CD14-positive monocyte (primary cell): ENCODE measurements around the gene EEFSEC. TPM values are rescaled to one million over a fixed set of nuclear protein-coding genes. Genes with fewer than 3 reads are reported as not detected.

Source experiments
- DNase-seq, 3 donors: peaks; one replicate each; pipeline ENCODE4 v3.0.0-alpha.2; 2011 to 2022
- H2AFZ ChIP-seq: 2 replicates; pipeline ENCODE4 v1.6.0; 2012; ENCODE audit warnings: mild to moderate bottlenecking, low read depth, low read length, inconsistent platforms; ENCODE audit not compliant: insufficient read depth, poor library complexity, severe bottlenecking
- H3K27ac ChIP-seq, 2 donors: 1 replicate in 1 of 2; 2 replicates in 1 of 2; pipeline ENCODE4 v1.5.1; 2012 to 2013; ENCODE audit warnings: low read length in 2 of 2, control low read depth in 1 of 2, inconsistent platforms in 1 of 2, low read depth in 1 of 2, mild to moderate bottlenecking in 1 of 2
- H3K27me3 ChIP-seq, 2 donors: one replicate each; pipeline versions ENCODE4 v1.6.0 to v1.6.1; 2011 to 2013; ENCODE audit warnings: low read length in 2 of 2; ENCODE audit not compliant: control insufficient read depth in 2 of 2, insufficient read depth in 2 of 2
- H3K36me3 ChIP-seq, 2 donors: replicated peaks in 1 of 2; 1 replicate in 1 of 2; 2 replicates in 1 of 2; pipeline versions ENCODE4 v1.5.1 to v1.6.1; 2012 to 2013; ENCODE audit warnings: low read length in 2 of 2, control low read depth in 1 of 2, inconsistent platforms in 1 of 2, mild to moderate bottlenecking in 1 of 2; ENCODE audit not compliant: insufficient read depth in 2 of 2, control insufficient read depth in 1 of 2
- H3K4me1 ChIP-seq, 2 donors: 1 replicate in 1 of 2; 2 replicates in 1 of 2; pipeline versions ENCODE4 v1.5.1 to v1.6.1; 2012 to 2013; ENCODE audit warnings: low read length in 2 of 2, control low read depth in 1 of 2, inconsistent platforms in 1 of 2, mild to moderate bottlenecking in 1 of 2, moderate library complexity in 1 of 2; ENCODE audit not compliant: insufficient read depth in 2 of 2, control insufficient read depth in 1 of 2
- H3K4me2 ChIP-seq: replicated peaks from 2 replicates; pipeline ENCODE3; 2012; ENCODE audit warnings: low read length, moderate library complexity, mild to moderate bottlenecking; ENCODE audit not compliant: poor library complexity, severe bottlenecking; ENCODE audit errors: extremely low read depth
- H3K4me3 ChIP-seq, 3 experiments: fragments of 200-600 bp in 1 of 3; sonication (generic) in 1 of 3; replicated peaks in 1 of 3; 1 replicate in 2 of 3; 2 replicates in 1 of 3; pipeline ENCODE4 v1.5.1; 2011 to 2013; ENCODE audit warnings: low read length in 3 of 3, mild to moderate bottlenecking in 3 of 3, control low read depth in 2 of 3, low read depth in 2 of 3, inconsistent platforms in 1 of 3, moderate library complexity in 1 of 3
- H3K79me2 ChIP-seq: 2 replicates; pipeline ENCODE4 v1.6.0; 2012; ENCODE audit warnings: mild to moderate bottlenecking, control low read depth, inconsistent platforms, low read length, moderate library complexity; ENCODE audit not compliant: insufficient read depth
- H3K9ac ChIP-seq: 2 replicates; pipeline ENCODE4 v1.6.0; 2017; ENCODE audit warnings: low read length, mild to moderate bottlenecking; ENCODE audit not compliant: insufficient read depth, poor library complexity, severe bottlenecking
- H3K9me3 ChIP-seq, 2 donors: replicated peaks in 1 of 2; 1 replicate in 1 of 2; 2 replicates in 1 of 2; pipeline versions ENCODE4 v1.5.1 to v1.6.1; 2012 to 2013; ENCODE audit warnings: low read length in 2 of 2, control low read depth in 1 of 2; ENCODE audit not compliant: control insufficient read depth in 1 of 2, insufficient read depth in 1 of 2
- H4K20me1 ChIP-seq: 2 replicates; pipeline ENCODE4 v1.6.0; 2012; ENCODE audit warnings: mild to moderate bottlenecking, low read length, control low read depth, moderate library complexity; ENCODE audit not compliant: insufficient read depth
- H3K27ac Mint-ChIP-seq, 7 donors: one replicate each; pipeline ENCODE4 v1.8.0; 2020; ENCODE audit warnings: mild to moderate bottlenecking in 7 of 7, mixed read lengths in 7 of 7, moderate library complexity in 6 of 7, inconsistent platforms in 2 of 7
- H3K27me3 Mint-ChIP-seq, 3 donors: one replicate each; pipeline ENCODE4 v1.8.0; 2021 to 2022; ENCODE audit warnings: low read depth in 3 of 3, mild to moderate bottlenecking in 3 of 3, mixed read lengths in 3 of 3, moderate library complexity in 3 of 3, inconsistent platforms in 1 of 3
- H3K36me3 Mint-ChIP-seq, 2 donors: one replicate each; pipeline ENCODE4 v1.8.0; 2020; ENCODE audit warnings: mixed read lengths in 2 of 2, inconsistent platforms in 1 of 2, mild to moderate bottlenecking in 1 of 2
- H3K4me1 Mint-ChIP-seq: one replicate; pipeline ENCODE4 v1.8.0; 2020; ENCODE audit warnings: mild to moderate bottlenecking, mixed read lengths
- H3K4me3 Mint-ChIP-seq, 2 donors: one replicate each; pipeline ENCODE4 v1.8.0; 2020; ENCODE audit warnings: mild to moderate bottlenecking in 2 of 2, mixed read lengths in 2 of 2, moderate library complexity in 1 of 2
- H3K9me3 Mint-ChIP-seq, 7 donors: one replicate each; pipeline ENCODE4 v1.8.0; 2020 to 2022; ENCODE audit warnings: mixed read lengths in 7 of 7, mild to moderate bottlenecking in 6 of 7, moderate library complexity in 6 of 7, inconsistent platforms in 2 of 7
- WGBS: methylation state at CpG from one replicate; pipeline ENCODE4 v1.1.5; 2013; ENCODE audit warnings: missing lambda C conversion rate; ENCODE audit not compliant: insufficient coverage; 5-methylcytosine and 5-hydroxymethylcytosine counted together
- intact Hi-C, 2 donors: fragments of 100-400 bp; cut with micrococcal nuclease; formaldehyde crosslinking; loops; one replicate each; pipeline versions ENCODE4 v1.15.0 to v1.15.1; 2023
- polyA plus RNA-seq, 3 donors: library from polyadenylated mRNA; depleted of rRNA in 1 of 3; unstranded in 2 of 3; stranded (reverse) in 1 of 3; fragments of 300-500 nt in 2 of 3; fragments of >200 nt in 1 of 3; fragmentation: Illumina TruSeq in 2 of 3; gene quantifications; 1 replicate in 2 of 3; 2 replicates in 1 of 3; pipeline ENCODE4 v1.2.3, GENCODE V29; 2012 to 2021
- TF ChIP-seq, protein P1 (sequence below): fragments of 200-600 bp; IDR thresholded peaks from one replicate; pipeline ENCODE4 v1.8.0; 2022; ENCODE audit warnings: antibody characterized with exemption, mild to moderate bottlenecking

Gene EEFSEC
- polyA plus RNA-seq, 3 donors: 13.3 to 14.9 (median 14.9) TPM

DNA sequence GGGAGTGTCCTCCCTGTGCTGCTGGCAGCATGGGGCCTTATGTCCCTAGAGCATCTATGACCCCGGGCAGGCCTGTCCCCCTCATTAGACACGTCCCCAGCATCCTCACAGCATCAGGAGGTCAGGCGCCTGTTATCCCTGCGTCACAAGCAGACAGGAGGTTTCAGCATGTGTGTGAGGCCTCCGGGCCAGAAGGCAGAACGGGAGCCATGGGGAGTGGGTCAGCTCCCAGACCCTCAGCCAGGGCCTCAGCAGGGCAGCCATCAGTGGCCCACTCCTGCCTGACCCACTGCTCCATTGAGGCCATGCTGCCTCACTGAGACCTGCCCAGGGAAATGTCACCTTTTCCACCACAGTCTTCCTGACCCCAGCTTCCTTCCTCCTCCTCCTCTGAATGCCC, 241.8 kb downstream of the EEFSEC start:
- Histone ChIP-seq H3K4me2 (no peak overlapping the region), H3K36me3 (no peaks in the 10 kb centered on the region), H2AFZ (no peak overlapping the region), H3K9me3 (no peaks in the 10 kb centered on the region), H3K4me3 (no peak overlapping the region), H3K79me2 (no peaks in the 10 kb centered on the region), H3K27me3 (no peaks in the 10 kb centered on the region), H3K27ac (no peak overlapping the region), H3K4me1 (no peaks in the 10 kb centered on the region), H4K20me1 (no peaks in the 10 kb centered on the region), H3K9ac (no peak overlapping the region)
- intact Hi-C loops: no loop called here
- peaks cover 4% of the 10 kb centered on the region for H3K4me1 Mint-ChIP-seq
- 95% methylated on average over 4 of the region's 6 CpGs for WGBS
- TF ChIP-seq, protein P1, sequence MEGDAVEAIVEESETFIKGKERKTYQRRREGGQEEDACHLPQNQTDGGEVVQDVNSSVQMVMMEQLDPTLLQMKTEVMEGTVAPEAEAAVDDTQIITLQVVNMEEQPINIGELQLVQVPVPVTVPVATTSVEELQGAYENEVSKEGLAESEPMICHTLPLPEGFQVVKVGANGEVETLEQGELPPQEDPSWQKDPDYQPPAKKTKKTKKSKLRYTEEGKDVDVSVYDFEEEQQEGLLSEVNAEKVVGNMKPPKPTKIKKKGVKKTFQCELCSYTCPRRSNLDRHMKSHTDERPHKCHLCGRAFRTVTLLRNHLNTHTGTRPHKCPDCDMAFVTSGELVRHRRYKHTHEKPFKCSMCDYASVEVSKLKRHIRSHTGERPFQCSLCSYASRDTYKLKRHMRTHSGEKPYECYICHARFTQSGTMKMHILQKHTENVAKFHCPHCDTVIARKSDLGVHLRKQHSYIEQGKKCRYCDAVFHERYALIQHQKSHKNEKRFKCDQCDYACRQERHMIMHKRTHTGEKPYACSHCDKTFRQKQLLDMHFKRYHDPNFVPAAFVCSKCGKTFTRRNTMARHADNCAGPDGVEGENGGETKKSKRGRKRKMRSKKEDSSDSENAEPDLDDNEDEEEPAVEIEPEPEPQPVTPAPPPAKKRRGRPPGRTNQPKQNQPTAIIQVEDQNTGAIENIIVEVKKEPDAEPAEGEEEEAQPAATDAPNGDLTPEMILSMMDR: no peak
- H3K36me3 Mint-ChIP-seq: peaks cover 8 to 11% of the 10 kb centered on the region in 2 donors
- no peaks in the 10 kb centered on the region for H3K9me3 Mint-ChIP-seq
- H3K4me3 Mint-ChIP-seq: no peak overlapping the region
- peak overlapping the region in 2 of 7 donors; percentile 11 to 62 for H3K27ac Mint-ChIP-seq
- H3K27me3 Mint-ChIP-seq: no peaks in the 10 kb centered on the region
- no peak for DNase-seq

DNA sequence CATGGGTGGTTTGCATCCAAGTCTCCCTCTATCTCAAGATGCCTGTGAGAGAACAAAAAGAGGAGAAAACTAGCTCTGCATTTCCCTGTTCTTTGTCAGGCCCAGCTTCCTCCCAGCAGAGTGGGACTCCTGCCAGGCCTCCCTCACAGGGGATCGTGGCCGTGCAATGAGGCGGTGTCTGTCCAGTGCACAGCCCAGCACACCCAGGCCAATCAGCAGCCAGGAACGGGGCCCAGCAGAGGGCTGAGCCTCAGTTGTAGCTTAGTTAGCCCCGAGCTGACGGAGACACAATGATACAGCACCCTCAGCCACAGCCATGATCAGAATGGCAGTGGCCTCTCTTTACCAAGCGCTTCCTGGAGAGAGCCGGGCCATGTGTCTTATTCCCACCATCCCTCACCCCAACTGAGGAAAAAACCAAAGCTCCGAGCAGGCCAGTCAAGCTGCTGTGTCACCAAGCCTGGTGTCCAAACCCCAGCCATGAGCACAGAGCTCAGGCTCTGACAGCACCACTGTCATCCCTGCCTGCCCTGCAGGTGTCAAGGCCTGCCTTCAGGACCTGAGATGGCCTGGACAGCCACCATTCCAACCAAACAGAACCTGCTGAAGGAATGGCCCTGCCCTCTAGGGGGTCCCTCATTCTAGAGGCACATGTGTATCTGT, 242.3 kb downstream of the EEFSEC start:
- Mint-ChIP-seq H3K9me3 (no peaks in the 10 kb centered on the region), H3K4me3 (no peak overlapping the region), H3K4me1 (peaks cover 4% of the 10 kb centered on the region), H3K27ac (peak overlapping the region in 1 of 7 donors; percentile 11), H3K27me3 (no peaks in the 10 kb centered on the region), H3K36me3 (peaks cover 8% of the 10 kb centered on the region in 2 donors)
- intact Hi-C loops: no loop called here
- Histone ChIP-seq H3K9ac (no peak overlapping the region), H3K36me3 (no peaks in the 10 kb centered on the region), H3K4me1 (no peaks in the 10 kb centered on the region), H2AFZ (no peak overlapping the region), H3K4me2 (no peak overlapping the region), H3K79me2 (no peaks in the 10 kb centered on the region), H3K9me3 (no peaks in the 10 kb centered on the region), H3K27ac (no peak overlapping the region), H3K27me3 (no peaks in the 10 kb centered on the region), H4K20me1 (no peaks in the 10 kb centered on the region), H3K4me3 (no peak overlapping the region)
- WGBS: 79% methylated on average over 9 of the region's 9 CpGs
- no peak for DNase-seq
- TF ChIP-seq, protein P1: no peak
